Measurements from ENCODE around the gene MID1. TPM values are rescaled to one million over a fixed set of nuclear protein-coding genes. Genes with fewer than 3 reads are reported as not detected.

Gene MID1
- total and polyA plus RNA-seq, 9 of the 15 experiments (the other 6 are each of a cell fraction or from before 2014, with no cell fraction given): 0.07 to 0.54 (median 0.33) TPM

- no peaks in the 10 kb centered on the region for H3K4me1 ChIP-seq (replicated peaks in 1 of 2; ENCODE audit: control insufficient read depth in 2 of 2, insufficient read depth in 2 of 2, low read length in 2 of 2)
- no peak overlapping the region for H3K4me3 ChIP-seq
- H3K79me2 ChIP-seq (ENCODE audit: control insufficient read depth, insufficient read depth, low read length): no peaks in the 10 kb centered on the region
- ATAC-seq (no peak), FAIRE-seq (no peak), DNase-seq (ENCODE audit: extremely low read depth in 1 of 4, low spot score in 3 of 4) (no peak)
- H3K27me3 ChIP-seq (ENCODE audit: control insufficient read depth in 2 of 2, insufficient read depth in 2 of 2, low read length in 2 of 2): no peaks in the 10 kb centered on the region; a peak in 1 of 5 replicates
- H3K27ac ChIP-seq (ENCODE audit: extremely low read depth, low read depth, low read length): no peak overlapping the region
- no peak overlapping the region for H3K4me2 ChIP-seq (ENCODE audit: insufficient read depth, low read length)
- intact Hi-C loops (cut with micrococcal nuclease) (no loop called here), in situ Hi-C loops (cut with MboI) (no loop called here)
- H3K9ac ChIP-seq (ENCODE audit: insufficient read depth in 1 of 2, low read depth in 2 of 2, low read length in 2 of 2): no peak overlapping the region
- no peak overlapping the region for H2AFZ ChIP-seq (ENCODE audit: low read depth, low read length)
- CTCF ChIA-PET (ENCODE audit: low intra/inter-chr PET ratio): no interaction called here
- TF ChIP-seq USF1 (CRISPR knock-in tag; IDR thresholded peaks at IDR 0.05) (no peak), MCM2 (IDR thresholded peaks at IDR 0.05; ENCODE audit: low read depth) (no peak), FOXO4 (CRISPR knock-in tag; IDR thresholded peaks at IDR 0.05) (no peak), DDX20 (tag; IDR thresholded peaks at IDR 0.05; ENCODE audit: low read depth) (no peak), ELF2 (CRISPR knock-in tag; IDR thresholded peaks at IDR 0.05) (no peak), PBX2 (CRISPR knock-in tag; IDR thresholded peaks at IDR 0.05; ENCODE audit: low read depth) (no peak), PBX2 (tag; conservative IDR thresholded peaks at IDR 0.05; ENCODE audit: low read depth) (no peak), CEBPB (tag; IDR thresholded peaks at IDR 0.05) (no peak), ZNF274 (IDR thresholded peaks at IDR 0.05; ENCODE audit: borderline replicate concordance, low read depth, low read length) (no peak), POLR3G (IDR thresholded peaks at IDR 0.05; ENCODE audit: extremely low read depth, insufficient read length, insufficient replicate concordance) (no peak)
- no peaks in the 10 kb centered on the region for H4K20me1 ChIP-seq (replicated peaks; ENCODE audit: control insufficient read depth, insufficient read depth, low read length)
- POLR2A ChIA-PET: interaction anchor here (0.7 kb wide), 1 partner anchor 1421 kb away, joined by 3 read pairs; no protein-coding TSS in a partner anchor
- no TSS peak for BruUV-seq (replicated peaks)
- no peaks in the 10 kb centered on the region for H3K36me3 ChIP-seq (ENCODE audit: control insufficient read depth, insufficient read depth, low read length)
- 2% methylated on average over 6 of the region's 6 CpGs for WGBS (ENCODE audit: insufficient coverage, low coverage, missing lambda C conversion rate)
- no peaks in the 10 kb centered on the region for H3K9me3 ChIP-seq (replicated peaks; ENCODE audit: control insufficient read depth, insufficient read depth, low read depth, low read length)
- no peaks in the 10 kb centered on the region for H3K9me1 ChIP-seq (ENCODE audit: control insufficient read depth, insufficient read depth, low read length)
These were observed 205.5 kb downstream of the MID1 start for GRCh38 chrX:10414862-10415261.
